Left ventricle myocardium inferior (tissue), 1 donor: Measurements from ENCODE around the gene SUMO1. TPM values are rescaled to one million over a fixed set of nuclear protein-coding genes. Genes with fewer than 3 reads are reported as not detected.

Experiments
- DNase-seq: peaks from one replicate; pipeline ENCODE4 v3.0.0-alpha.2; 2020
- H3K27ac ChIP-seq: fragments of 200-600 bp; replicated peaks from 2 replicates; pipeline ENCODE4 v1.8.0; 2021
- H3K27me3 ChIP-seq: fragments of 200-600 bp; 2 replicates; pipeline ENCODE4 v1.8.0; 2021; ENCODE audit warnings: low read depth
- H3K36me3 ChIP-seq: fragments of 200-600 bp; 2 replicates; pipeline ENCODE4 v1.8.0; 2021
- H3K4me1 ChIP-seq: fragments of 200-600 bp; 2 replicates; pipeline ENCODE4 v1.8.0; 2021
- H3K4me3 ChIP-seq: fragments of 200-600 bp; 2 replicates; pipeline ENCODE4 v1.8.0; 2021; ENCODE audit warnings: mild to moderate bottlenecking, moderate library complexity
- H3K9me3 ChIP-seq: fragments of 200-600 bp; replicated peaks from 2 replicates; pipeline ENCODE4 v1.8.0; 2021
- intact Hi-C: fragments of 100-400 bp; cut with micrococcal nuclease; formaldehyde crosslinking; loops from one replicate; pipeline ENCODE4 v1.11.0; 2022
- total RNA-seq: library from RNA; stranded (reverse); fragmentation: NEBNext Ultra II Directional; extraction: Animal tissue kit (Norgen Biotek cat#: 25700); gene quantifications from one replicate; pipeline ENCODE4 v1.2.1, GENCODE V29; 2021
- TF ChIP-seq, protein P1 (sequence below): fragments of 200-600 bp; IDR thresholded peaks from 2 replicates; pipeline ENCODE4 v1.8.0; 2021; ENCODE audit warnings: antibody characterized with exemption, mild to moderate bottlenecking, borderline replicate concordance
- donor health status: DM: no; HTN: yes; CAD: no; lungs with severe emphysema.

The SUMO1 gene
- total RNA-seq, 1 donor from 2014 or later = 71.2 TPM

GRCh38 chr2:202270487-202270886, 32.1 kb upstream of the SUMO1 start:
- intact Hi-C loops = no loop called here
- Histone ChIP-seq H3K27ac (no peak overlapping the region), H3K27me3 (no peaks in the 10 kb centered on the region), H3K4me1 (peaks cover 59% of the 10 kb centered on the region), H3K9me3 (no peaks in the 10 kb centered on the region), H3K4me3 (no peak overlapping the region), H3K36me3 (peaks cover 3% of the 10 kb centered on the region)
- no peak for DNase-seq
- TF ChIP-seq, protein P1, sequence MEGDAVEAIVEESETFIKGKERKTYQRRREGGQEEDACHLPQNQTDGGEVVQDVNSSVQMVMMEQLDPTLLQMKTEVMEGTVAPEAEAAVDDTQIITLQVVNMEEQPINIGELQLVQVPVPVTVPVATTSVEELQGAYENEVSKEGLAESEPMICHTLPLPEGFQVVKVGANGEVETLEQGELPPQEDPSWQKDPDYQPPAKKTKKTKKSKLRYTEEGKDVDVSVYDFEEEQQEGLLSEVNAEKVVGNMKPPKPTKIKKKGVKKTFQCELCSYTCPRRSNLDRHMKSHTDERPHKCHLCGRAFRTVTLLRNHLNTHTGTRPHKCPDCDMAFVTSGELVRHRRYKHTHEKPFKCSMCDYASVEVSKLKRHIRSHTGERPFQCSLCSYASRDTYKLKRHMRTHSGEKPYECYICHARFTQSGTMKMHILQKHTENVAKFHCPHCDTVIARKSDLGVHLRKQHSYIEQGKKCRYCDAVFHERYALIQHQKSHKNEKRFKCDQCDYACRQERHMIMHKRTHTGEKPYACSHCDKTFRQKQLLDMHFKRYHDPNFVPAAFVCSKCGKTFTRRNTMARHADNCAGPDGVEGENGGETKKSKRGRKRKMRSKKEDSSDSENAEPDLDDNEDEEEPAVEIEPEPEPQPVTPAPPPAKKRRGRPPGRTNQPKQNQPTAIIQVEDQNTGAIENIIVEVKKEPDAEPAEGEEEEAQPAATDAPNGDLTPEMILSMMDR = no peak

GRCh38 chr2:202269585-202269984, 31.2 kb upstream of the SUMO1 start:
- H3K27ac ChIP-seq = no peak overlapping the region

DNA sequence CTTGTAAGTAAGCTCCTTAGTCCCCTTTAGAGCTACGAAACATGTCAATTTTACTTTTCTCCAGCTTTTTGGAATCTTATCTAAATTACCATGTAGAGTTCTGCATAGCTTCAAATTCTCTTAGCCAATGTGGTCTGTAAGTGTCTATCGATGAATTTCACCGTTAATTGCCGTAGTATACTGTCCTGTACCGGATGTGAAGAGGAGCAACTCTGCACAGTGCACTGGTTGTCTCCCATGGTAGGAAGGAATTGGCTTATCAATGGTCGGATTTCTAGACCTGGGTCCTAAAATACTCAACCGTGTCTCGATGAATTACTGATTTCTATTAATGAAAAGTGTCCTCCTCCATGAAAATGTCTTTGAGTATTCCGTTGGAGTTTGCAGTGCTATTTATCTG, 29.1 kb upstream of the SUMO1 start:
- Histone ChIP-seq H3K36me3 (no peaks in the 10 kb centered on the region), H3K4me3 (peak overlapping the region; percentile 94), H3K4me1 (peaks cover 58% of the 10 kb centered on the region), H3K9me3 (no peaks in the 10 kb centered on the region), H3K27me3 (no peaks in the 10 kb centered on the region), H3K27ac (no peak overlapping the region)
- intact Hi-C loops = no loop called here
- TF ChIP-seq, protein P1 = no peak
- no peak for DNase-seq

More at GRCh38 chr2:202269585-202269984, 31.2 kb upstream of the SUMO1 start:
- Histone ChIP-seq H3K4me1 (peaks cover 64% of the 10 kb centered on the region), H3K36me3 (no peaks in the 10 kb centered on the region), H3K9me3 (no peaks in the 10 kb centered on the region), H3K27me3 (no peaks in the 10 kb centered on the region), H3K4me3 (no peak overlapping the region)
- no peak for DNase-seq
- TF ChIP-seq, protein P1 = no peak
- intact Hi-C loops = no loop called here

GRCh38 chr2:202265467-202266277, 27.3 kb upstream of the SUMO1 start, which contains the start of gene NOP58:
TSS of gene NOP58 (plus strand) at chr2:202265763. CDS start at chr2:202265942, 179 bp downstream.
- intact Hi-C loops = no loop called here
- peak within 1 kb of the TSS; percentile 96 for H3K27ac ChIP-seq
- TF ChIP-seq, protein P1 = no peak

GRCh38 chr2:202261531-202261930, 23.1 kb upstream of the SUMO1 start:
- intact Hi-C loops = no loop called here
- TF ChIP-seq, protein P1 = no peak

More at GRCh38 chr2:202265467-202266277, 27.3 kb upstream of the SUMO1 start, which contains the start of gene NOP58:
- Histone ChIP-seq H3K9me3 (no peaks in the 10 kb centered on the region), H3K36me3 (no peaks in the 10 kb centered on the region), H3K27me3 (no peaks in the 10 kb centered on the region), H3K4me1 (peaks cover 55% of the 10 kb centered on the region), H3K4me3 (peak within 1 kb of the TSS; percentile 94)
- DNase-seq = peak; percentile 87

More at GRCh38 chr2:202261531-202261930, 23.1 kb upstream of the SUMO1 start:
- no peak overlapping the region for H3K27ac ChIP-seq
- H3K4me1 ChIP-seq = peaks cover 16% of the 10 kb centered on the region
- DNase-seq = no peak
- no peaks in the 10 kb centered on the region for H3K9me3 ChIP-seq
- H3K36me3 ChIP-seq = no peaks in the 10 kb centered on the region
- no peaks in the 10 kb centered on the region for H3K27me3 ChIP-seq
- H3K4me3 ChIP-seq = no peak overlapping the region
